ENCODE measurements around the gene SUCO.

DNA sequence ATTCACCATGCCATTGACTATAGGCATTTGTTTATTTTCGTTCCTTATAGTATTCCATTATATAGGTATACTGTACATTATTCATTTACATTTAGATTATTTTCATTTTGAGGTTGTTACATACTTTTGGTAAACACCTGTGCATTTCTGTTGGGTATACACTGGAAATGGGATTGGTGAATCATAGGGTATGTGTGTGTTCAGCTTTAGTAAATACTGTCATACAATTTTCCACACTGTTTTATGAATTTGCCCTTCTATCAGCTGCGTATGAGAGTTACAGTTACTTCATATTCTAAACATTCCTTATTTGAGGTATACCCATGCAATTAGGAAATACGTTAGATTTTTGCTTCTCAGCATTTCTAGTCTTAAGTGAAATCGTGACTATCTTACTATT lies 70.9 kb downstream of the SUCO start:
- TF ChIP-seq CTCF (IDR thresholded peaks at IDR 0.05; ENCODE audit: insufficient read depth, low read depth, low read length) = no peak
- no peak for TF ChIP-seq EZH2 (IDR thresholded peaks at IDR 0.05; ENCODE audit: insufficient read depth, low read length)

All from astrocyte (in vitro differentiated cells and primary cell).